ENCODE data around the gene ZFY.

GRCh38 chrY:2954735-2955134 lies 19.6 kb downstream of the ZFY start:
- TF ChIP-seq CTCF (IDR thresholded peaks at IDR 0.05) (no peak), POLR2AphosphoS5 (IDR thresholded peaks at IDR 0.05; ENCODE audit: low read depth, low read length) (no peak)

Data from Panc1 (cell line).